H1 (cell line): ENCODE data around the gene BFSP2. TPM values are rescaled to one million over a fixed set of nuclear protein-coding genes. Genes with fewer than 3 reads are reported as not detected.

Experiments
- CTCF ChIA-PET: fragments of 300-600 bp; sonication (Branson Sonifier 250); formaldehyde crosslinking; loops from one replicate; lab custom pipeline; 2021; ENCODE audit not compliant: partially characterized antibody; lab: Charles Lee
- POLR2A ChIA-PET: fragments of 300-600 bp; sonication (Branson Sonifier 250); formaldehyde crosslinking; loops from one replicate; lab custom pipeline; 2021; ENCODE audit warnings: inconsistent platforms; ENCODE audit not compliant: partially characterized antibody; lab: Charles Lee
- DNase-seq, 2 experiments: peaks; one replicate each; pipeline versions ENCODE4 v3.0.0 to v3.0.0-alpha.2; 2010 to 2022; ENCODE audit warnings: low spot score in 2 of 2, low read depth in 1 of 2, mixed read lengths in 1 of 2
- FAIRE-seq: peaks from 2 replicates; lab custom pipeline; 2011; peaks lifted over from hg19 to GRCh38; lab: Jason Lieb, UNC
- H2AFZ ChIP-seq: 2 replicates; pipeline ENCODE4 v1.8.1; 2012; ENCODE audit warnings: low read length, inconsistent platforms
- H2AK5ac ChIP-seq: 2 replicates; pipeline ENCODE4 v1.6.1; 2013; ENCODE audit warnings: low read depth, low read length
- H2BK120ac ChIP-seq: replicated peaks from 2 replicates; pipeline ENCODE3; 2013; ENCODE audit warnings: low read depth, low read length, inconsistent platforms
- H2BK12ac ChIP-seq: 2 replicates; pipeline ENCODE4 v1.6.1; 2013; ENCODE audit warnings: low read depth, low read length
- H2BK15ac ChIP-seq: 2 replicates; pipeline ENCODE4 v1.6.1; 2013; ENCODE audit warnings: low read length
- H2BK20ac ChIP-seq: 2 replicates; pipeline ENCODE4 v1.6.1; 2013; ENCODE audit warnings: low read length
- H2BK5ac ChIP-seq: 2 replicates; pipeline ENCODE4 v1.6.1; 2013; ENCODE audit warnings: low read depth, low read length
- H3K14ac ChIP-seq: 2 replicates; pipeline ENCODE4 v1.6.1; 2013; ENCODE audit warnings: inconsistent platforms; ENCODE audit not compliant: insufficient read length
- H3K18ac ChIP-seq: 2 replicates; pipeline ENCODE4 v1.6.1; 2013; ENCODE audit warnings: low read length; ENCODE audit errors: extremely low read depth
- H3K23ac ChIP-seq: 2 replicates; pipeline ENCODE4 v1.6.1; 2013; ENCODE audit warnings: inconsistent platforms; ENCODE audit not compliant: insufficient read length
- H3K23me2 ChIP-seq: 2 replicates; pipeline ENCODE4 v1.6.1; 2013; ENCODE audit warnings: low read depth, low read length
- H3K27ac ChIP-seq: 2 replicates; pipeline ENCODE4 v1.6.1; 2011; ENCODE audit warnings: low read depth, low read length, inconsistent platforms
- H3K27me3 ChIP-seq, 4 experiments: replicated peaks in 1 of 4; 1 replicate in 1 of 4; 2 replicates in 3 of 4; pipeline versions ENCODE4 v1.6.1 to v1.8.1; 2011 to 2013; ENCODE audit warnings: low read length in 3 of 4, mild to moderate bottlenecking in 3 of 4, inconsistent platforms in 2 of 4, mixed read lengths in 2 of 4, moderate library complexity in 1 of 4; ENCODE audit not compliant: control insufficient read depth in 3 of 4, insufficient read depth in 3 of 4; ENCODE audit errors: extremely low read depth in 1 of 4
- H3K36me3 ChIP-seq, 4 experiments: 2 replicates each; pipeline versions ENCODE4 v1.6.1 to v1.8.1; 2011 to 2013; ENCODE audit warnings: mild to moderate bottlenecking in 4 of 4, low read length in 3 of 4, moderate library complexity in 2 of 4, control low read depth in 1 of 4, inconsistent platforms in 1 of 4; ENCODE audit not compliant: insufficient read depth in 4 of 4, control insufficient read depth in 2 of 4
- H3K4ac ChIP-seq: replicated peaks from 2 replicates; pipeline ENCODE3; 2013; ENCODE audit warnings: low read length, low read depth, mixed read lengths, inconsistent platforms; ENCODE audit not compliant: insufficient read length
- H3K4me1 ChIP-seq, 4 experiments: replicated peaks in 1 of 4; 1 replicate in 1 of 4; 2 replicates in 3 of 4; pipeline versions ENCODE4 v1.6.1 to v1.8.1; 2011 to 2013; ENCODE audit warnings: low read length in 3 of 4, inconsistent platforms in 2 of 4, mixed read lengths in 1 of 4; ENCODE audit not compliant: insufficient read depth in 4 of 4, control insufficient read depth in 3 of 4
- H3K4me2 ChIP-seq, 2 experiments: 2 replicates each; pipeline versions ENCODE4 v1.6.1 to v1.8.1; 2011 to 2013; ENCODE audit warnings: low read depth in 2 of 2, low read length in 2 of 2, control low read depth in 1 of 2, inconsistent platforms in 1 of 2, mild to moderate bottlenecking in 1 of 2; ENCODE audit not compliant: insufficient read depth in 1 of 2
- H3K4me3 ChIP-seq, 4 experiments: fragments of 200-600, 300-600 bp in 1 of 4; sonication (generic), shearing (Covaris generic), sonication (Bioruptor Twin) in 1 of 4; 2 replicates each; pipeline versions ENCODE4 v1.5.1 to v1.8.1; 2011 to 2016; ENCODE audit warnings: low read length in 4 of 4, low read depth in 3 of 4, control low read depth in 2 of 4, inconsistent platforms in 2 of 4, mild to moderate bottlenecking in 2 of 4, mixed read lengths in 1 of 4, moderate library complexity in 1 of 4; ENCODE audit not compliant: insufficient read depth in 2 of 4; ENCODE audit errors: extremely low read depth in 1 of 4
- H3K56ac ChIP-seq: replicated peaks from 2 replicates; pipeline ENCODE3; 2013; ENCODE audit warnings: low read depth, mild to moderate bottlenecking, mixed read lengths, low read length, inconsistent platforms; ENCODE audit not compliant: insufficient read length
- H3K79me1 ChIP-seq: 2 replicates; pipeline ENCODE4 v1.6.1; 2013; ENCODE audit warnings: low read depth, low read length, control low read depth
- H3K79me2 ChIP-seq, 2 experiments: 2 replicates each; pipeline versions ENCODE4 v1.6.1 to v1.8.1; 2012 to 2013; ENCODE audit warnings: low read length in 2 of 2, mild to moderate bottlenecking in 2 of 2, inconsistent platforms in 1 of 2; ENCODE audit not compliant: insufficient read depth in 2 of 2, control insufficient read depth in 1 of 2
- H3K9ac ChIP-seq, 4 experiments: replicated peaks in 1 of 4; 1 replicate in 1 of 4; 2 replicates in 3 of 4; pipeline versions ENCODE4 v1.6.1 to v1.8.1; 2011 to 2013; ENCODE audit warnings: low read depth in 3 of 4, low read length in 3 of 4, control low read depth in 2 of 4, mild to moderate bottlenecking in 2 of 4, moderate library complexity in 2 of 4, inconsistent platforms in 1 of 4; ENCODE audit errors: extremely low read depth in 1 of 4
- H3K9me3 ChIP-seq, 2 experiments: 2 replicates each; pipeline versions ENCODE4 v1.6.1 to v1.8.1; 2012 to 2013; ENCODE audit warnings: mild to moderate bottlenecking in 2 of 2, moderate library complexity in 2 of 2, control low read depth in 1 of 2, inconsistent platforms in 1 of 2, low read depth in 1 of 2, low read length in 1 of 2, mixed read lengths in 1 of 2; ENCODE audit not compliant: insufficient read depth in 2 of 2
- H4K20me1 ChIP-seq, 2 experiments: replicated peaks in 1 of 2; 2 replicates each; pipeline versions ENCODE3 to v1.8.1; 2011 to 2013; ENCODE audit warnings: inconsistent platforms in 2 of 2, low read length in 2 of 2, mild to moderate bottlenecking in 1 of 2; ENCODE audit not compliant: insufficient read depth in 2 of 2, control insufficient read depth in 1 of 2
- H4K5ac ChIP-seq: 2 replicates; pipeline ENCODE4 v1.6.1; 2013; ENCODE audit warnings: low read length, low read depth, mixed read lengths, inconsistent platforms; ENCODE audit not compliant: insufficient read length
- H4K8ac ChIP-seq: 2 replicates; pipeline ENCODE4 v1.8.0; 2013; ENCODE audit warnings: mild to moderate bottlenecking, moderate library complexity, low read length, inconsistent platforms; ENCODE audit not compliant: insufficient read depth; ENCODE audit errors: extremely low read depth
- H4K91ac ChIP-seq: replicated peaks from 2 replicates; pipeline ENCODE3; 2013; ENCODE audit warnings: low read length, mixed read lengths, inconsistent platforms; ENCODE audit not compliant: insufficient read length
- BRCA1 ChIP-seq: IDR thresholded peaks from 2 replicates; pipeline ENCODE4 v1.6.1; 2012; ENCODE audit warnings: low read depth, low read length, improper control_type of control experiment
- WGBS, 2 experiments: shearing (Covaris generic) in 1 of 2; methylation state at CpG; one replicate each; pipeline versions ENCODE4 v1.1.6 to v1.1.7; 2013 to 2015; ENCODE audit warnings: low lambda C conversion rate in 2 of 2, mixed read lengths in 2 of 2, inconsistent platforms in 1 of 2, low coverage in 1 of 2, missing lambda C conversion rate in 1 of 2; ENCODE audit not compliant: insufficient replicate concordance in 2 of 2, insufficient coverage in 1 of 2, insufficient read length in 1 of 2; ENCODE audit errors: extremely low coverage in 1 of 2, missing lambda C conversion rate in 1 of 2; 5-methylcytosine and 5-hydroxymethylcytosine counted together
- polyA plus RNA-seq, 7 experiments: library from polyadenylated mRNA; depleted of rRNA in 3 of 7; stranded (reverse) in 5 of 7; unstranded in 2 of 7; fragments of >200 nt in 5 of 7; fragments of 200-250 nt in 2 of 7; gene quantifications; 1 replicate in 5 of 7; 2 replicates in 1 of 7; 4 replicates in 1 of 7; pipeline versions ENCODE4 v1.2.1 to v1.2.3, GENCODE V29; 2011 to 2013; ENCODE audit warnings: missing spikeins in 2 of 7, mixed read lengths in 2 of 7
- total RNA-seq: library from RNA; stranded (reverse); fragmentation: NEBNext Ultra II Directional; extraction: Animal tissue kit (Norgen Biotek cat#: 25700); gene quantifications from 2 replicates; pipeline ENCODE4 v1.2.1, GENCODE V29; 2021

Gene BFSP2
- total and polyA plus RNA-seq, 2 of the 8 experiments (the other 6 are each of a cell fraction or from before 2014, with no cell fraction given) = not detected

GRCh38 chr3:133444423-133444774, 44.5 kb downstream of the BFSP2 start:
- H4K20me1 ChIP-seq = no peaks in the 10 kb centered on the region
- H2AFZ ChIP-seq = peak overlapping the region; percentile 47; the same call in 1 of the 2 replicates
- H2BK5ac ChIP-seq = no peak overlapping the region
- no peak overlapping the region for H4K8ac ChIP-seq
- H3K27me3 ChIP-seq = no peaks in the 10 kb centered on the region
- POLR2A ChIA-PET = no interaction called here
- no peak overlapping the region for H2BK20ac ChIP-seq
- no peak overlapping the region for H4K91ac ChIP-seq
- no peak for TF ChIP-seq BRCA1
- TF ChIP-seq, all 59 proteins: peak for 0
- DNase-seq (no peak), FAIRE-seq (no peak)
- Histone ChIP-seq H3K23ac (no peak overlapping the region), H3K36me3 (no peaks in the 10 kb centered on the region), H3K23me2 (no peaks in the 10 kb centered on the region), H3K4ac (no peak overlapping the region), H3K18ac (no peak overlapping the region), H3K56ac (no peak overlapping the region), H3K4me2 (no peak overlapping the region), H3K14ac (no peak overlapping the region), H2BK120ac (no peak overlapping the region), H2BK12ac (no peak overlapping the region), H3K79me2 (no peaks in the 10 kb centered on the region), H3K79me1 (no peaks in the 10 kb centered on the region), H3K4me1 (no peaks in the 10 kb centered on the region), H3K27ac (no peak overlapping the region), H2BK15ac (no peak overlapping the region), H2AK5ac (no peak overlapping the region), H4K5ac (no peak overlapping the region), H3K9ac (no peak overlapping the region), H3K9me3 (no peaks in the 10 kb centered on the region), H3K4me3 (no peak overlapping the region)
- CTCF ChIA-PET = interaction anchor here (0.6 to 1.2 kb wide), 2 partner anchors 114 to 134 kb away, joined by 3 to 4 read pairs; no protein-coding TSS in a partner anchor
- 80% methylated on average over 4 of the region's 4 CpGs; no CpG with 5 or more reads in 1 of the 2 experiments for WGBS, 2 experiments
